Suprapubic skin (tissue), 4 donors: ENCODE data around the gene TACR1.

Source experiments
- EP300 ChIP-seq: sonication (generic); formaldehyde crosslinking; IDR thresholded peaks from one replicate; pipeline ENCODE4 v1.6.1; 2017; ENCODE audit warnings: antibody characterized with exemption
- POLR2A ChIP-seq, 2 donors: fragments of 450-650 bp; IDR thresholded peaks; one replicate each; pipeline ENCODE4 v1.6.1; 2017; ENCODE audit warnings: antibody characterized with exemption in 2 of 2, mild to moderate bottlenecking in 2 of 2, moderate library complexity in 2 of 2
- POLR2AphosphoS5 ChIP-seq, 3 donors: sonication (generic); formaldehyde crosslinking; IDR thresholded peaks; one replicate each; pipeline ENCODE4 v1.6.1; 2017; ENCODE audit warnings: antibody characterized with exemption in 3 of 3
- TF ChIP-seq, protein P1 (sequence below), 2 donors: fragments of 200-600 bp in 1 of 2; fragments of 450-650 bp in 1 of 2; sonication (generic) in 1 of 2; IDR thresholded peaks; one replicate each; pipeline ENCODE4 v1.5.1; 2016 to 2019; ENCODE audit warnings: antibody characterized with exemption in 2 of 2, mild to moderate bottlenecking in 1 of 2, moderate library complexity in 1 of 2

DNA sequence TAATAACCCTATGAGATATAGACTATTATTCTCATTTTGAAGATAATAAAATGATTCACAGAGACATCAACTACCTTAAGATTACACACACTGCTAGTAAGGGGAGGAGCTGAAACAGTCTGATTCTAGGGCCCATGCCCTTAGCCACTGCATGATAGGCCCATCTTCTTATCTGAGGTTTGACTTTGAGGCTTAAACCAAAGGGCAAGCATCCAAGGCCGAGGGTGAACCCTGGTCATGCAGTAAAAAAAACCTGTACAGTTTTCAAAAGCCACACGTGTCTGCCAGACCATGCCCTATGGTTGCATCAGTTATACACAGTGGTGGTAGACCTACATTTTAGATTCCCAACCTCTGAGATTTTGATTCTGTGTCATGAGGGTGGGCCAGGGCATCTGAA, 196.0 kb downstream of the TACR1 start:
- TF ChIP-seq, protein P1, sequence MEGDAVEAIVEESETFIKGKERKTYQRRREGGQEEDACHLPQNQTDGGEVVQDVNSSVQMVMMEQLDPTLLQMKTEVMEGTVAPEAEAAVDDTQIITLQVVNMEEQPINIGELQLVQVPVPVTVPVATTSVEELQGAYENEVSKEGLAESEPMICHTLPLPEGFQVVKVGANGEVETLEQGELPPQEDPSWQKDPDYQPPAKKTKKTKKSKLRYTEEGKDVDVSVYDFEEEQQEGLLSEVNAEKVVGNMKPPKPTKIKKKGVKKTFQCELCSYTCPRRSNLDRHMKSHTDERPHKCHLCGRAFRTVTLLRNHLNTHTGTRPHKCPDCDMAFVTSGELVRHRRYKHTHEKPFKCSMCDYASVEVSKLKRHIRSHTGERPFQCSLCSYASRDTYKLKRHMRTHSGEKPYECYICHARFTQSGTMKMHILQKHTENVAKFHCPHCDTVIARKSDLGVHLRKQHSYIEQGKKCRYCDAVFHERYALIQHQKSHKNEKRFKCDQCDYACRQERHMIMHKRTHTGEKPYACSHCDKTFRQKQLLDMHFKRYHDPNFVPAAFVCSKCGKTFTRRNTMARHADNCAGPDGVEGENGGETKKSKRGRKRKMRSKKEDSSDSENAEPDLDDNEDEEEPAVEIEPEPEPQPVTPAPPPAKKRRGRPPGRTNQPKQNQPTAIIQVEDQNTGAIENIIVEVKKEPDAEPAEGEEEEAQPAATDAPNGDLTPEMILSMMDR (IDR thresholded peaks at IDR 0.05) = no peak
- TF ChIP-seq EP300 (no peak), POLR2A (IDR thresholded peaks at IDR 0.05) (no peak), POLR2AphosphoS5 (IDR thresholded peaks at IDR 0.05) (no peak)
